Kidney (tissue), 14 donors: ENCODE data around the gene SSBP4. TPM values are rescaled to one million over a fixed set of nuclear protein-coding genes. Genes with fewer than 3 reads are reported as not detected.

Experiments
- DNase-seq, 5 donors: peaks; one replicate each; pipeline ENCODE4 v3.0.0-alpha.2; 2013 to 2020
- FAIRE-seq: peaks from 2 replicates; lab custom pipeline; 2012; peaks lifted over from hg19 to GRCh38; lab: Jason Lieb, UNC
- H3K27ac ChIP-seq, 2 donors: one replicate each; pipeline ENCODE4 v1.7.0; 2013; ENCODE audit warnings: low read depth in 2 of 2, low read length in 2 of 2, inconsistent platforms in 1 of 2
- H3K27me3 ChIP-seq: one replicate; pipeline ENCODE4 v1.7.1; 2013; ENCODE audit warnings: low read length, inconsistent platforms; ENCODE audit not compliant: control insufficient read depth, insufficient read depth
- H3K36me3 ChIP-seq, 3 donors: one replicate each; pipeline versions ENCODE4 v1.7.0 to v1.7.1; 2013; ENCODE audit warnings: low read length in 3 of 3, control low read depth in 1 of 3, inconsistent platforms in 1 of 3; ENCODE audit not compliant: insufficient read depth in 3 of 3, control insufficient read depth in 2 of 3
- H3K4me1 ChIP-seq, 3 donors: one replicate each; pipeline versions ENCODE4 v1.7.0 to v1.7.1; 2013; ENCODE audit warnings: low read length in 3 of 3, inconsistent platforms in 1 of 3, low read depth in 1 of 3; ENCODE audit not compliant: control insufficient read depth in 2 of 3, insufficient read depth in 2 of 3
- H3K4me3 ChIP-seq, 3 donors: one replicate each; pipeline versions ENCODE4 v1.7.0 to v1.8.1; 2013; ENCODE audit warnings: low read length in 3 of 3, control low read depth in 1 of 3, inconsistent platforms in 1 of 3
- H3K9ac ChIP-seq, 3 donors: one replicate each; pipeline versions ENCODE4 v1.7.0 to v1.7.1; 2013; ENCODE audit warnings: low read length in 3 of 3, control low read depth in 1 of 3, inconsistent platforms in 1 of 3
- H3K9me3 ChIP-seq, 3 donors: one replicate each; pipeline versions ENCODE4 v1.7.0 to v1.7.1; 2013; ENCODE audit warnings: low read length in 3 of 3, control low read depth in 1 of 3, inconsistent platforms in 1 of 3; ENCODE audit not compliant: control insufficient read depth in 2 of 3, insufficient read depth in 1 of 3
- CTCF ChIP-seq: IDR thresholded peaks from 3 replicates; pipeline ENCODE4 v1.5.1; 2012; ENCODE audit warnings: mild to moderate bottlenecking, moderate library complexity, borderline replicate concordance; ENCODE audit not compliant: insufficient read depth; ENCODE audit errors: extremely low read depth
- intact Hi-C: fragments of 100-400 bp; cut with DNase I; formaldehyde crosslinking; loops from one replicate; pipeline ENCODE4 v1.11.1; 2022
- polyA plus RNA-seq: library from polyadenylated mRNA; stranded (reverse); fragments of 350-450 nt; fragmentation: Illumina TruSeq; extraction: RNeasy Lipid Tissue Mini Kit (QIAGEN cat#74804); gene quantifications from one replicate; pipeline ENCODE4 v1.2.3, GENCODE V29; 2014; ENCODE audit warnings: low read depth, low replicate concordance; ENCODE audit not compliant: insufficient read depth
- total RNA-seq: library from RNA; stranded (reverse); fragmentation: NEBNext Ultra II Directional; extraction: Animal tissue kit (Norgen Biotek cat#: 25700); gene quantifications from one replicate; pipeline ENCODE4 v1.2.1, GENCODE V29; 2021
- donor health status: control.
- donor health status: control.
- donor health status: control.
- donor health status: control.
- donor health status: control.
- donor health status: DM: yes; HTN: yes; CAD: no.
- donor health status: Normal renal cell carcinoma (clear cell type).

SSBP4 gene
- total and polyA plus RNA-seq, 2 donors from 2014 or later, result 64.9 to 74.9 TPM

GRCh38 chr19:18446145-18446810 lies 27.1 kb downstream of the SSBP4 start:
- intact Hi-C loops, result no loop called here
- FAIRE-seq, result no peak
- peaks cover 0 to 8% (median 0%) of the 10 kb centered on the region in 3 donors for H3K4me1 ChIP-seq
- no peak for TF ChIP-seq CTCF
- no peak for DNase-seq
- no peak overlapping the region for H3K9ac ChIP-seq
- H3K27me3 ChIP-seq, result no peaks in the 10 kb centered on the region
- H3K9me3 ChIP-seq, result no peaks in the 10 kb centered on the region
- H3K27ac ChIP-seq, result no peak overlapping the region
- H3K36me3 ChIP-seq, result peaks cover 0 to 42% (median 25%) of the 10 kb centered on the region in 3 donors
- no peak overlapping the region for H3K4me3 ChIP-seq

GRCh38 chr19:18446811-18447359 lies 27.7 kb downstream of the SSBP4 start:
- Histone ChIP-seq H3K4me1 (peaks cover 0 to 8% (median 0%) of the 10 kb centered on the region in 3 donors), H3K36me3 (peaks cover 0 to 42% (median 25%) of the 10 kb centered on the region in 3 donors), H3K4me3 (no peak overlapping the region), H3K9ac (no peak overlapping the region), H3K27ac (no peak overlapping the region), H3K27me3 (no peaks in the 10 kb centered on the region), H3K9me3 (no peaks in the 10 kb centered on the region)
- no peak for TF ChIP-seq CTCF
- DNase-seq (no peak), FAIRE-seq (no peak)
- intact Hi-C loops, result no loop called here

- no peak overlapping the region for H3K27ac ChIP-seq
- no peak overlapping the region for H3K4me3 ChIP-seq
- H3K9me3 ChIP-seq, result no peaks in the 10 kb centered on the region
- H3K36me3 ChIP-seq, result peaks cover 0 to 41% (median 24%) of the 10 kb centered on the region in 3 donors
- FAIRE-seq (no peak), DNase-seq (no peak)
- H3K4me1 ChIP-seq, result peaks cover 0 to 8% (median 0%) of the 10 kb centered on the region in 3 donors
- H3K27me3 ChIP-seq, result no peaks in the 10 kb centered on the region
- H3K9ac ChIP-seq, result no peak overlapping the region
- no peak for TF ChIP-seq CTCF
- intact Hi-C loops, result no loop called here
Measured at GRCh38 chr19:18449552-18449951, 30.4 kb downstream of the SSBP4 start.
